ENCODE data around the gene SF3A1.
A peak's percentile ranks its signal among the peaks of the same experiment; 100 is the strongest.
"Not testable (repeated sequence)": the region's sequence is repeated elsewhere in the genome, so short reads cannot be mapped to it uniquely, and the experiment has no call there.

Gene SF3A1, protein sequence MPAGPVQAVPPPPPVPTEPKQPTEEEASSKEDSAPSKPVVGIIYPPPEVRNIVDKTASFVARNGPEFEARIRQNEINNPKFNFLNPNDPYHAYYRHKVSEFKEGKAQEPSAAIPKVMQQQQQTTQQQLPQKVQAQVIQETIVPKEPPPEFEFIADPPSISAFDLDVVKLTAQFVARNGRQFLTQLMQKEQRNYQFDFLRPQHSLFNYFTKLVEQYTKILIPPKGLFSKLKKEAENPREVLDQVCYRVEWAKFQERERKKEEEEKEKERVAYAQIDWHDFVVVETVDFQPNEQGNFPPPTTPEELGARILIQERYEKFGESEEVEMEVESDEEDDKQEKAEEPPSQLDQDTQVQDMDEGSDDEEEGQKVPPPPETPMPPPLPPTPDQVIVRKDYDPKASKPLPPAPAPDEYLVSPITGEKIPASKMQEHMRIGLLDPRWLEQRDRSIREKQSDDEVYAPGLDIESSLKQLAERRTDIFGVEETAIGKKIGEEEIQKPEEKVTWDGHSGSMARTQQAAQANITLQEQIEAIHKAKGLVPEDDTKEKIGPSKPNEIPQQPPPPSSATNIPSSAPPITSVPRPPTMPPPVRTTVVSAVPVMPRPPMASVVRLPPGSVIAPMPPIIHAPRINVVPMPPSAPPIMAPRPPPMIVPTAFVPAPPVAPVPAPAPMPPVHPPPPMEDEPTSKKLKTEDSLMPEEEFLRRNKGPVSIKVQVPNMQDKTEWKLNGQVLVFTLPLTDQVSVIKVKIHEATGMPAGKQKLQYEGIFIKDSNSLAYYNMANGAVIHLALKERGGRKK

DNA sequence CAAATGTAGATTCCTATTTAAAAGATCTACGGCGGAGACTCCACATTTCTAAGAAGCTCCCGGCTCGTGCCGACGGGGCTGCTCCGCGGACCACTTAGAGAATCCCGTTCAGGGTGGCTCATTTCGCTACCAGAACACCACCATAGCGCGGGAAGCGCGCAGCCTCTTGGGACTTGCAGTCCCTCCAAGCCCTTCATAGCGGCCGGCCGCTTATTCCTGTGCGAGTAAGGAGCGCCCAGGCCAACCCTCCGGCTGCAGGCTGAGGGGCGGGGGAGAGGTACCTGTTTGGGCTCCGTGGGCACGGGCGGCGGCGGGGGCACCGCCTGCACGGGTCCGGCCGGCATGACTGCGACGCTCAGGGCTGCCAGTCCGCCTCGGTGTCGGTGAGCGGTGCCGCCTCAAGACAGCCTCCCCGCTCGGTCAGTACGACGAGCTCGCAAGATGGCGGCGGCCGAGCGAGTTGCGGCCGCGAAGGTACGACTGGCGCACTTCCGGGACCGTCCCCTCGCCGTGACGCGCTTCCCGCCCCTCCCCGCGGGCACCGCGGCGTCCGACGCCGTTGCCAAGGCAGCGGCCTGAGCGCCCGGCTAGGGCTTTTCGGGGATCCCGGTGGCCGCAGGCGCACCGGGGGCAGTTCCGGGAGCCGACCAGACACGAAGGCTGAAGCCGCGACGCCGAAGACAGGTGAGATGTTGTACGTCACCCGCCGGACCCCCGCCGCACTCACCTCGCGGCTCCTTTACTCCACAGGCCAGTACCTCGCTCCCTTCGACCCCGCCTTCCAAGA, at the start of gene SF3A1, which contains the start of gene CCDC157:
Gene SF3A1 (minus strand): TSS at position 446 of the 787 bp plus-strand sequence. CDS start 102 bp downstream, at position 344.
Gene CCDC157 (plus strand): TSS at position 559 of the 787 bp plus-strand sequence. CDS start 8,994 bp downstream, outside the sequence.
- peaks cover 26% of the 10 kb centered on the region for H3K36me3 ChIP-seq (ENCODE audit: insufficient read depth, low read depth, low read length)
- H3K4me3 ChIP-seq (ENCODE audit: low read length) = peak within 1 kb of the TSS; percentile 97
- peaks cover 5% of the 10 kb centered on the region for H3K4me1 ChIP-seq (ENCODE audit: insufficient read depth, low read length)
- H3K9ac ChIP-seq (ENCODE audit: low read depth, low read length) = peak within 1 kb of the TSS; percentile 95
- no peaks in the 10 kb centered on the region for H3K27me3 ChIP-seq (ENCODE audit: insufficient read depth, low read length)
- no peaks in the 10 kb centered on the region for H3K9me3 ChIP-seq (ENCODE audit: insufficient read depth, low read depth, low read length)
- H3K27ac ChIP-seq (ENCODE audit: low read length) = peak within 1 kb of the TSS; percentile 93

DNA sequence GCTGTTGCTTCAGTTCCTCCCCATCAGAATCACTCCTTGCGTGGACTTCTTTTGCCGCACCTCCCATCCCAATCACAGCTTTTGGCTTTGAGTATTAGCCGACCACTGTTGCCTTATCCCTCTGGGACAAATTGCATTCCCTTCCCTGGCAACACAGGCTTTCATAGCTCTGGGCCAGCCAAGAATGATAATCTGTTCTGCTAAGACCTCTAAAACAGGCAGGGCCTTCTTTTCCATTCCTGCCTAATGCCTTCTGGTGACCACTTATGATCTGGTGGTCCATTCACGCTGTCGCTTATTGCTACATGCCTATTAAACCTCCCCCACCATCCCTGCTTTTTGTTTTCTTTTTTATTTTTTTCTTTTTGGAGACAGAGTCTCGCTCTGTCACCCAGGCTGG, 49.7 kb upstream of the SF3A1 start:
- Histone ChIP-seq H3K27ac (ENCODE audit: low read length) (no peak overlapping the region), H3K9me3 (ENCODE audit: insufficient read depth, low read depth, low read length) (no peaks in the 10 kb centered on the region), H3K4me1 (ENCODE audit: insufficient read depth, low read length) (peaks cover 6% of the 10 kb centered on the region; the same call in 1 of the 2 replicates), H3K27me3 (ENCODE audit: insufficient read depth, low read length) (no peaks in the 10 kb centered on the region), H3K36me3 (ENCODE audit: insufficient read depth, low read depth, low read length) (peaks cover 7% of the 10 kb centered on the region; the same call in 1 of the 2 replicates), H3K4me3 (ENCODE audit: low read length) (no peak overlapping the region), H3K9ac (ENCODE audit: low read depth, low read length) (no peak overlapping the region)

DNA sequence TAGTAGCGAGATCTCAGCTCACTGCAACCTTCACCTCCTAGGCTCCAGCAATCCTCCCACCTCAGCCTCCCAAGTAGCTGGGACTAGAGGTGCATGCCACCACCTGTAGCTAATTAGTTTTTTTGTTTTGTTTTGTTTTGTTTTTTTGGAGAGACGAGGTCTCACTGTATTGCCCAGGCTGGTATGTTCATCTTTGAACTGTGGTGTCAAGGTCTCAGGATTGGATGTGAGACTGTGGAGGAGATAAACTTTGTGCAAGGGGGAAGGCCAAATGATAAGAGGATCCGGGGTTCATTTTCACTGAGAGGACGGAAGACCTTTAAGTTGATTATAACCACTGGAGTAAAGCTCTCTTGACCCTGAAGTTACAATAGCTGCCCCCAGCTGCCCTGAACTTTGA, 49.0 kb upstream of the SF3A1 start:
- Histone ChIP-seq H3K9ac (ENCODE audit: low read depth, low read length) (no peak overlapping the region), H3K4me3 (ENCODE audit: low read length) (no peak overlapping the region), H3K36me3 (ENCODE audit: insufficient read depth, low read depth, low read length) (peaks cover 7% of the 10 kb centered on the region; the same call in 1 of the 2 replicates), H3K27me3 (ENCODE audit: insufficient read depth, low read length) (no peaks in the 10 kb centered on the region), H3K9me3 (ENCODE audit: insufficient read depth, low read depth, low read length) (no peaks in the 10 kb centered on the region), H3K4me1 (ENCODE audit: insufficient read depth, low read length) (peaks cover 6% of the 10 kb centered on the region; the same call in 1 of the 2 replicates), H3K27ac (ENCODE audit: low read length) (no peak overlapping the region)

DNA sequence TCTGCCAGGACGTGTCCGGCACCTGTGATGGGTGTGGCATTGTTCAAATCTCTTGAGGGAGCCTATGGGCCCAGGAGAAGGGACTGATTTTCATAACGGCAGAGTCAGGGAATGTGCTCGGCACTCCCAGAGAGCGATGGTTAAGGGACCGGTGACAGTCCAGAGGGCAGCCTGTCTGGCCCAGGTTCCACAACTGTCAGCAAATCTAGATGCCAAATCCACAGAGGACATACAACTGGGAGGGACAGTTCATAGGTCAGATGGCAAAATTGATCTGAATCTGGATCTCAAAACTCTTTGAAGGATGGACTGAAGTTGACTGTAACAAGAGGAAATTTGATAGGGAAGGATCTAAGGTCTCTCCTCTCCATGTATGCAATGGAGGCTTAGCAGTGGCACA, 47.6 kb upstream of the SF3A1 start:
- H3K27ac ChIP-seq (ENCODE audit: low read length) = no peak overlapping the region
- H3K36me3 ChIP-seq (ENCODE audit: insufficient read depth, low read depth, low read length) = peaks cover 7% of the 10 kb centered on the region; the same call in 1 of the 2 replicates
- no peak overlapping the region for H3K9ac ChIP-seq (ENCODE audit: low read depth, low read length)

DNA sequence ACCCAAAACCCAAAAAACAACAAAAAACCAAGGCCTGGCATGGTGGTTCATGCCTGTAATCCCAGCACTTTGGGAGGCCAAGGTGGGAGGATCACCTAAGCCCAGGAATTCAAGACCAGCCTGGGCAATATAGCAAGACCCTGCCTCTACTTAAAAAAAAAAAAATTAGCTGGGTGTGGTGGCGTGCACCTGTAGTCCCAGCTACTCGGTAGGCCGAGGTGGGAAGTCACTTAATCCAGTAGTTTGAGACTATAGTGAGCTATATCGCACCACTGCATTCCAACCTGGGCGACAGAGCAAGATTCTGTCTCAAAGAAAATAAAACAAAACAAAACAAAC, 46.0 kb upstream of the SF3A1 start:
- not testable (repeated sequence) for H3K9ac ChIP-seq (ENCODE audit: low read depth, low read length); H3K4me1 ChIP-seq (ENCODE audit: insufficient read depth, low read length); H3K36me3 ChIP-seq (ENCODE audit: insufficient read depth, low read depth, low read length); H3K9me3 ChIP-seq (ENCODE audit: insufficient read depth, low read depth, low read length); H3K4me3 ChIP-seq (ENCODE audit: low read length); H3K27ac ChIP-seq (ENCODE audit: low read length)
- peaks cover 21% of the 10 kb centered on the region for H3K27me3 ChIP-seq (ENCODE audit: insufficient read depth, low read length)

More for the DNA sequence above, 47.6 kb upstream of the SF3A1 start:
- Histone ChIP-seq H3K9me3 (ENCODE audit: insufficient read depth, low read depth, low read length) (no peaks in the 10 kb centered on the region), H3K4me3 (ENCODE audit: low read length) (no peak overlapping the region), H3K27me3 (ENCODE audit: insufficient read depth, low read length) (peaks cover 6% of the 10 kb centered on the region), H3K4me1 (ENCODE audit: insufficient read depth, low read length) (peaks cover 6% of the 10 kb centered on the region; the same call in 1 of the 2 replicates)

DNA sequence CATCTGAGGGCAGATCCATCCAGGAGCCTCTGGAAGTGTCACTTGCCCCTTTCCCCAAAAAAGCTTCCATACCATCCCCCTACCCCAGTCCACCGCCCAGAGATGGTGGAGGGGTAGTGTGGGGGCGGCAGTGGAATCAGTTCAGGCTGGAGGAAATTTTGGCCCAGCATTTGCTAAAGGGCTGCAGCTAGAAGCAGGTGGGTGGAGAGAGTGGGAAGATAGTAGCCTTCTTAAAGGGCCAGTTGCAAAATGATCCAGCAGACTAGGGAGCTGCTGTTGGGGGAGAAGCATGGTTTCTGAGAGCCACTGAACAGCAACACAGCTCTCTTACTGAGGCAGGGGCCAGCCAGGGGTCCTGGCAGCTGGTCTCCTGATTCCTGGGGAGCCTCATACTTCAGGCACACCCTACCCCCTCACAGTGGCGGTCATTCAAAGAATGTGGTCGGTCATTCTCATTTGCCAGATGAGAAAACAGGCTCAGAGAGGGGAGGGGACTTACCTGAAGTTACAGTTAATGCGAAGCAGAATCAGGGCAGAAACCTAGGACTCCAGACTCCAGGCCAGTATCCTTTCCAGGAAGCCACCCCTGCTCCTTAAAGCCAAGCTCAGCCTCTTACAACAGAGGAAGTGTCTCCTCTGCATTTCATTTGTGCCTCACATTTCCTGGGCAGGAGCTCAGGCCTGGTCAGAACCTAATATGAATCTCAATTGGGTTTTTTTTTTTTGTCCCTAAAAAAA, 45.5 kb upstream of the SF3A1 start:
- Histone ChIP-seq H3K9me3 (ENCODE audit: insufficient read depth, low read depth, low read length) (no peaks in the 10 kb centered on the region), H3K9ac (ENCODE audit: low read depth, low read length) (peak overlapping the region; percentile 48; the same call in 1 of the 2 replicates), H3K4me3 (ENCODE audit: low read length) (peak overlapping the region; percentile 32; the same call in 1 of the 2 replicates), H3K27me3 (ENCODE audit: insufficient read depth, low read length) (peaks cover 26% of the 10 kb centered on the region), H3K27ac (ENCODE audit: low read length) (no peak overlapping the region), H3K36me3 (ENCODE audit: insufficient read depth, low read depth, low read length) (peaks cover 4% of the 10 kb centered on the region; the same call in 1 of the 2 replicates), H3K4me1 (ENCODE audit: insufficient read depth, low read length) (peaks cover 10% of the 10 kb centered on the region)

DNA sequence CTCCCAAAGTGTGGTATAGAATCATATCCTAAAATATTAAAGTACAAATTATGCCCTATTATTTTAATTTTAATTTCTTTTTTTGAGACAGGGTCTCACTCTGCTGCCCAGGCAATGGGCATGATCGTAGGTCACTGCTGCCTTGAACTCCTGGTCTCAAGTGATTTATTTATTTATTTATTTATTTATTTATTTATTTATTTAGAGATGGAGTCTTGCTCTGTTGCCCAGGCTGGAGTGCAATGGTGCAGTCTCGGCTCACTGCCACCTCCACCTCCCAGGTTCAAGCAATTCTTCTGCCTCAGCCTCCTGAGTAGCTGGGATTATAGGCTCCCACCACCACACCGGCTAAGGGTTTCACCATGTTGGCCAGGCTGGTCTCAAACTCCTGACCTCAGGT, 44.3 kb upstream of the SF3A1 start:
- H3K9ac ChIP-seq (ENCODE audit: low read depth, low read length); H3K9me3 ChIP-seq (ENCODE audit: insufficient read depth, low read depth, low read length); H3K36me3 ChIP-seq (ENCODE audit: insufficient read depth, low read depth, low read length); H3K27ac ChIP-seq (ENCODE audit: low read length); H3K4me3 ChIP-seq (ENCODE audit: low read length): not testable (repeated sequence)
- peaks cover 10% of the 10 kb centered on the region for H3K4me1 ChIP-seq (ENCODE audit: insufficient read depth, low read length)
- peaks cover 38% of the 10 kb centered on the region for H3K27me3 ChIP-seq (ENCODE audit: insufficient read depth, low read length)

DNA sequence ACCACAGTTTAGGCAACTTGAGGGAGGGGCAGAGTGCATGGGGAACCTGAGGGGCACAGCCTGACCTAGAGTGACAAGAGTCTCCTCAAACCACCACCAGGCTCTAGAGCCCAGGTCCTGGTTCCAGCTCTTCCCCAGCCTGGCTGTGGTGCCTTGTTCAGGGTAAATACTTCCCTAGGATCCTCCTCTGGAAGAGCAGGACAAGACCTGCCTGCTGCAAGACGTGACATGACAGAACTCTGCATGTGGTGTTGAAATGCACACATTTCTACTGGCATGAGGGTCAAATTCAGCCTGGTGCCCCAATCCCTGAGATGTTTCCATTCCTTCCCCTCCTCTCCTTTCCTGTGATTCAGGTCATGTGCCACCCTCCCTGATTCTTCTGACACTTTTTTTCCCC, 43.5 kb upstream of the SF3A1 start:
- Histone ChIP-seq H3K9ac (ENCODE audit: low read depth, low read length) (no peak overlapping the region), H3K9me3 (ENCODE audit: insufficient read depth, low read depth, low read length) (no peaks in the 10 kb centered on the region), H3K36me3 (ENCODE audit: insufficient read depth, low read depth, low read length) (no peaks in the 10 kb centered on the region), H3K4me3 (ENCODE audit: low read length) (no peak overlapping the region), H3K27ac (ENCODE audit: low read length) (no peak overlapping the region), H3K27me3 (ENCODE audit: insufficient read depth, low read length) (peaks cover 46% of the 10 kb centered on the region), H3K4me1 (ENCODE audit: insufficient read depth, low read length) (peaks cover 10% of the 10 kb centered on the region)

DNA sequence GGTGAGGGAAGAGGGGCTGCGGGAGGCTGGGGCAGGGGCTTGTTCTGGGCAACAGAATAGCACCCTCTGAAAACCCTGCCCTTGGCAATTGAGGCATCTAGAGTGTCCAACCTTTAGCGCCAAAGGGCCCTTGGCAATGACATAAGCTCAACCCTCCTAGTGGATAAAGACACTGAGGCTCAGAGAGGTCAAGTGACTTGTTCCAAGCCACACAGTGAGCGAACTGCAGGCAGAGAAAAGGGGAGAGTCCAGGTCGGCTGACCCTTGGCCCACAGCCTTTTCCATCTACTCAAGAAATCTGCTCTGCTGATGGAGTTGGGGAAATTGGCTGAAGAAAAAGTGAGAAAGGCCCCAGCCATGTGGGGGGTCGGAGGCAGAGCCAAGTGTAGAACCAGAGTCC, 43.0 kb upstream of the SF3A1 start:
- no peak overlapping the region for H3K4me3 ChIP-seq (ENCODE audit: low read length)
- peaks cover 47% of the 10 kb centered on the region for H3K27me3 ChIP-seq (ENCODE audit: insufficient read depth, low read length)
- H3K9me3 ChIP-seq (ENCODE audit: insufficient read depth, low read depth, low read length) = no peaks in the 10 kb centered on the region
- no peak overlapping the region for H3K27ac ChIP-seq (ENCODE audit: low read length)
- H3K36me3 ChIP-seq (ENCODE audit: insufficient read depth, low read depth, low read length) = no peaks in the 10 kb centered on the region
- peaks cover 10% of the 10 kb centered on the region for H3K4me1 ChIP-seq (ENCODE audit: insufficient read depth, low read length)
- H3K9ac ChIP-seq (ENCODE audit: low read depth, low read length) = no peak overlapping the region

DNA sequence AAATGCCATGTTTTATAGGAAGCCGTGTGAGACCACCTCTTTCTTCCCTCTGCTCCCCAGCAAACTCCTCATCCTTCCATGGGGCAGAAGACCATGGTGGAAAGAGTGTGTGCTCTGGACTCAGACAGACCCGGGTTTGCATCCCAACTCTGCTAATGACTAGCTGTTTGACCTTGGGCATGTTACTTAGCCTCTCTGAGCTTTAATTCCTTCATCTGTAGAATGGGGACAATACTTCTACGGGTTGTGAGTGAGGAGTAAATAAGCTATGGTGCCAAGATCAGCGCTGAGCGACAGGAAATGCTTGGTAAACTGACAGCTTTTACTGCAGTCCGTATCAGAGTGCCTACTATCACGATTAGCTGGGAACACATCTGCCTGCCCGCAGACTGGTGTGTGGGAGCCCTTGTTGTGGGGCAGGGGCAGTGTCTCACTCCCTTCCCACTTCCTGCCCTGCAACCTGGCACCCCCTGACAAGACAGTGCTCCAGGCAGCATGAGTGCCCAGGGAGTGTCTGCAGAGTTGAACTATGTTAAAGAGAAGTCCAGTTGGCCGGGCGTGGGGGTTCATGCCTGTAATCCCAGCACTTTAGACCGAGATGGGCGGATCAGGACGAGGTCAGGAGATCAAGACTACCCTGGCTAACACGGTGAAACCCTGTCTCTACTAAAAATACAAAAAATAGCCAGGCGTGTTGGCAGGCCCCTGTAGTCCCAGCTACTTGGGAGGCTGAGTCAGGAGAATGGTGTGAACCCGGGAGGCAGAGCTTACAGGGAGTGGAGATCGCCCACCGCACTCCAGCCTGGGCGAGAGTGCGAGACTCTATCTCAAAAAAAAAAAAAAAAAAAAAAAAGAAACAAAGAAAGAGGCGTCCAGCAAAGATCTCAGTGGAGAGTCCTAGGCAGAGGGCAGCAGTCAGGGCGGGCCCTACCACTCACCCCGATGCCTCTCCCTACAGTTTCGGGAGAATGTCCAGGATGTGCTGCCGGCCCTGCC, 42.3 kb upstream of the SF3A1 start:
- Histone ChIP-seq H3K4me3 (ENCODE audit: low read length) (no peak overlapping the region), H3K4me1 (ENCODE audit: insufficient read depth, low read length) (peaks cover 10% of the 10 kb centered on the region), H3K9ac (ENCODE audit: low read depth, low read length) (no peak overlapping the region), H3K36me3 (ENCODE audit: insufficient read depth, low read depth, low read length) (no peaks in the 10 kb centered on the region), H3K27ac (ENCODE audit: low read length) (no peak overlapping the region), H3K9me3 (ENCODE audit: insufficient read depth, low read depth, low read length) (no peaks in the 10 kb centered on the region), H3K27me3 (ENCODE audit: insufficient read depth, low read length) (peaks cover 47% of the 10 kb centered on the region)
